ENCODE data around the gene LY6G6D.

The LY6G6D gene, protein sequence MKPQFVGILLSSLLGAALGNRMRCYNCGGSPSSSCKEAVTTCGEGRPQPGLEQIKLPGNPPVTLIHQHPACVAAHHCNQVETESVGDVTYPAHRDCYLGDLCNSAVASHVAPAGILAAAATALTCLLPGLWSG

DNA sequence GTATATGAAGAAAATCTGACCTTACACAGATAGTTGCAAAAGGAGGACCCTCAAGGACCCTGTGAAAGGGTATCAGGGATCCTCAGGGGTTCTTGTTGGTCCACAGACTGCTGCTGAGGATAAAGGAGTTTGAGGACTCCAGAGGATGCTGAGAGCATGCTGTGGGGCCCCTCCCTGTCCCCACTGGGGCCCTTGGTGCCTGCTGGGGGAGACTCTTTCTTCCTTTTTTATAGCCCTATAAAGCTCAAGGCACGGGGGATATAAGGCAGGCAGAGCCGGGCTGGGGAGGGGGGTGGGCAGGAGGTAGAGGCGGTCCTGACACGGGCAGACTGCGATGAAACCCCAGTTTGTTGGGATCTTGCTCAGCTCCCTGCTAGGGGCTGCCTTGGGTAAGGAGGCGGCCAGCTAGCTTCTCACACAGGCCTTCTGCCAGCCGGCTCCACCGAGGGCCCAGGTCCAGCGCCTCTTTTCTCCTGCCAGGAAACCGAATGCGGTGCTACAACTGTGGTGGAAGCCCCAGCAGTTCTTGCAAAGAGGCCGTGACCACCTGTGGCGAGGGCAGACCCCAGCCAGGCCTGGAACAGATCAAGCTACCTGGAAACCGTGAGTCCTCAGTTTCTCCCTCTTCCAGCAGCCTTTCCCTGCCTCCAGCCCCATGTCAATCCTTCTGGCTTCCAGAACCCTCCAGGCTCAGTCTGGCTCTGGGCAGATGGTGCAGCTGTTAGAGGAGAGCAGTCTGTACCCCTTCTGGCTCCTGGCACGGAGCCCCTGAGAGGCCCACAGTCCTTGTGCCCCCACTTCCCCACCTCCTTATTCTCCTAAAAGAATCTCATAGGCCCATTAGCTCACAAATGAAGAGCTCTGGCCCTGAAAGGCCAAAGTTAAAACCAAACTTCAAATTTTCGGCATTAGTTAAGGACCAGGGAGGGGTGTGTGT is at the start of gene LY6G6D:
TSS of gene LY6G6D (plus strand) at position 327 of the 937 bp plus-strand sequence. CDS start at position 335, 8 bp downstream.
- no peak for DNase-seq

DNA sequence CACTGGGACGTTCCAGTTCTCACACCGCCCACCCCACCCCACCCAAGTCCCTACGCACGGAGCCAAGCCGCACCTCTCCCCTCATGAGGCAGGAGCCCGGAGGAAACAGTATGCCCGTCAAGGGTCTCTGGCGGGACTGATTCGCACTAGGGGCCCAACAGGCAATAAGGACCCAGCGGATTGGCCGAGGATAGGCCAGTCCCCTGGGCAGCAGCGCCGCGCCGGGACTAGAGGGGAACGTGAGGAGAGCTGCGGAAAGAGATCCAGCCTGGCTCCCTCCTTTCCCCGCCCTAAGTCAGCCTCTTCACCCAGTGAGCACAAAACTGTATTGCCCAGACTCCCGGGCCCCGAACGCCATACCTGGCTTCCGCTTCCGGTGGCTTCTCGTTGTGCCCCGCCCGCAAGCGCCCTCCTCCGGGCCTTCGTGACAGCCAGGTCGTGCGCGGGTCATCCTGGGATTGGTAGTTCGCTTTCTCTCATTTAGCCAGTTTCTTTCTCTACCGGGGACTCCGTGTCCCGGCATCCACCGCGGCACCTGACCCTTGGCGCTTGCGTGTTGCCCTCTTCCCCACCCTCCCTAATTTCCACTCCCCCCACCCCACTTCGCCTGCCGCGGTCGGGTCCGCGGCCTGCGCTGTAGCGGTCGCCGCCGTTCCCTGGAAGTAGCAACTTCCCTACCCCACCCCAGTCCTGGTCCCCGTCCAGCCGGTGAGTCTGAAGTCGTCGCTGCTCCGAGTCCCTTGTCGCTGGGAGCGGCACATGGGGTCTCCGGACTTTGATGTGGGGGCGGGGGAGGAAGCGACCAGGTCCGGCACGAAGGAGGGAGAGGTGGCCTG is 49.4 kb upstream of the LY6G6D start, which contains the start of gene CSNK2B:
TSS of gene CSNK2B (plus strand) at position 580 of the 836 bp plus-strand sequence. CDS start 752 bp downstream, outside the sequence.
- DNase-seq, result peak; percentile 82 to 100 (median 98)

DNA sequence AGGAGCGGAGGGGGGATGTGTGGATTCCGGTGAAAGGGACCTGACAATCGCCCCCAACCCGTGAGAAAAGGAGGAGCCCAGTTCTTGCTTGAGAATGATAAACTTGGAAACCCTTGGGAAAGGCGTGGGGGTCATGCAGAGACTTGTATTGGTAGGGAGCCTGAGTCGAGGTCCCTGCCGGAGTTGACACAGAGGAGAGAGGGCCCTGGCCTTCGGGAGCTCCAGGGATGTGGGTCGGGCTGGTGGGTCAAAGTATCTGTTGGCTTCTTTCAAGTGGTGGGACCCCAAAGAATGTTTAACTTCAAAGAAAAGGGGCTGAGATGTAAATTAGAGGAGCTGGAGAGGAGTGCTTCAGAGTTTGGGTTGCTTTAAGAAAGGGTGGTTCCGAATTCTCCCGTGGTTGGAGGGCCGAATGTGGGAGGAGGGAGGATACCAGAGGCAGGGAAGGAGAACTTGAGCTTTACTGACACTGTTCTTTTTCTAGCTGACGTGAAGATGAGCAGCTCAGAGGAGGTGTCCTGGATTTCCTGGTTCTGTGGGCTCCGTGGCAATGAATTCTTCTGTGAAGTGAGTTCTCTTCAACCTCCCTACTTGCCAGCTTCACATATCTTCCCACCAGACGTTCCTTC is 48.7 kb upstream of the LY6G6D start:
- DNase-seq, result no peak

DNA sequence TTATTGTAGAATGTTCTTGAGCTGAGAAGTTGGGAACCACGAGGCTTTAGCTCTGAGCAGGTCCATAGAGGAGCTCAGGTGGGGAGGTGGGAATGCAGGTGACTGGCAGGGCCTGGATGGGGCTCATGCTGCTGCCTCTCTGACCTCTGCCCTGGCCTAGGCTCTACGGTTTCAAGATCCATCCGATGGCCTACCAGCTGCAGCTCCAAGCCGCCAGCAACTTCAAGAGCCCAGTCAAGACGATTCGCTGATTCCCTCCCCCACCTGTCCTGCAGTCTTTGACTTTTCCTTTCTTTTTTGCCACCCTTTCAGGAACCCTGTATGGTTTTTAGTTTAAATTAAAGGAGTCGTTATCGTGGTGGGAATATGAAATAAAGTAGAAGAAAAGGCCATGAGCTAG is 45.5 kb upstream of the LY6G6D start, which contains the start of gene LY6G5B:
TSS of gene LY6G5B (plus strand) at position 301 of the 400 bp plus-strand sequence. CDS start 975 bp downstream, outside the sequence.
- DNase-seq, result no peak

DNA sequence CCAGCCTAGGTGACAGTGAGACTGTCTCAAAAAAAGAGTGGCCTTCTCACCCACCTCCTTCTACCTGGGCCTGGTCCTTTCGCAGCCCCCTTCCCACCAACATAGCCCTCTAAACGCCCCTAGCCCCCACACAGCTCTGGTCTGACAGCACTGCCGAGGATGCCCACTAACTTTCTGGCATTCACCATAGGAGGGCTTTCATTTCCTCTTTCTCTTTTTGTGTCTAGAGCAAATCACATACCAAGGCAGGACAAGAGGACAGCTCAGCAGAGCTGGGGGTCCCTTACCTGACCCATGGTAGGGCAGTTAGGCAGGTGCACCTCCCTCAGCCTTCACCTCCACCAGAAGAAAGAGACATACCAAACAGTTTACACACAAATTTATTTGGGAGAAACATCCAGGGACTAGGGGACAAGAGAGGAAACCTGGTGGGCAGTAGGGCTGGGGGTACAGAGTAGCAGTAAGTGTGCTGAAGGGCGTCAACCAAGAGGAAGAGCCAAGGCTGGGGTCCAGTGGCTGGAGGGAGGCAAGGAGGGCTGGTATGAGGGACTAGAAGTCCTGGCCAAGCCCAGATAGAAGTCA is 38.7 kb upstream of the LY6G6D start:
- DNase-seq, result no peak

DNA sequence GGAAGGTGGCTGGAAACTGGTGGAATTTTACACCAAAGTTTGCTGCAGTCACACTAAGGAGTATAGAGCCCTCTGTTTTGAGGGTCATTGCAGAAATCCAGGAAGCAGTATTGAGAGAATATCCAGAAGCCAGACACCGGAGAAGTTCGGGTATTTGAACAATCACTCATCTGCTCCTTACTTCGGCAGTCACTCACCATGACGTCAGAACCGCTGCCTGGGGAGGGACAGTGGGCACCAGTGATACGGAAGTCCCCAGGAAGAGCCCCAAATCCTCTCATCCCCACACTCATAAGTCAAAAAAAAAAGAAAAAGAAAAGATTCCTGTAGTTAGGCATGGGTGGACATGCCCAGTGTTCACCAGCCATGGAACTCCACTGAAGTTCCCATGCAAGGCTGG is 38.2 kb upstream of the LY6G6D start:
- no peak for DNase-seq

DNA sequence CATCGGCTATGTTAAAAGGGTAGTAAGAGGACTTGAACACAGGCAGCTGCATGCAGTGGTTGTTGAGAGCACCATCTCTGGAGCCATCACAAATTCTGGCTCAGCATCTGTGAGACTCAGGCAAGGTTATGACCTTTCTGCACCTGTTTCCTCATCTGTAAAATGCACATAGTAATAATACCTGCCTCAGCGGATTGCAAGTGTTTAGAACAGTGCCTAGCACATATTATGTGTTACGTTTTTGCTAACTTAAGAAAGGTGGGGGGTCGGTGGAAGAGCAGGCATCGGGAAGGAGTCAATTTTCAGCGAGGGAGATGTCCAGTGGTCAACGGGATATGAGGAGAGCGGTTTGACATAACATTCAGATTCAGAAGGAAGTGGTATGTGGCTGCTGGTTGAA is 37.2 kb upstream of the LY6G6D start:
- no peak for DNase-seq

DNA sequence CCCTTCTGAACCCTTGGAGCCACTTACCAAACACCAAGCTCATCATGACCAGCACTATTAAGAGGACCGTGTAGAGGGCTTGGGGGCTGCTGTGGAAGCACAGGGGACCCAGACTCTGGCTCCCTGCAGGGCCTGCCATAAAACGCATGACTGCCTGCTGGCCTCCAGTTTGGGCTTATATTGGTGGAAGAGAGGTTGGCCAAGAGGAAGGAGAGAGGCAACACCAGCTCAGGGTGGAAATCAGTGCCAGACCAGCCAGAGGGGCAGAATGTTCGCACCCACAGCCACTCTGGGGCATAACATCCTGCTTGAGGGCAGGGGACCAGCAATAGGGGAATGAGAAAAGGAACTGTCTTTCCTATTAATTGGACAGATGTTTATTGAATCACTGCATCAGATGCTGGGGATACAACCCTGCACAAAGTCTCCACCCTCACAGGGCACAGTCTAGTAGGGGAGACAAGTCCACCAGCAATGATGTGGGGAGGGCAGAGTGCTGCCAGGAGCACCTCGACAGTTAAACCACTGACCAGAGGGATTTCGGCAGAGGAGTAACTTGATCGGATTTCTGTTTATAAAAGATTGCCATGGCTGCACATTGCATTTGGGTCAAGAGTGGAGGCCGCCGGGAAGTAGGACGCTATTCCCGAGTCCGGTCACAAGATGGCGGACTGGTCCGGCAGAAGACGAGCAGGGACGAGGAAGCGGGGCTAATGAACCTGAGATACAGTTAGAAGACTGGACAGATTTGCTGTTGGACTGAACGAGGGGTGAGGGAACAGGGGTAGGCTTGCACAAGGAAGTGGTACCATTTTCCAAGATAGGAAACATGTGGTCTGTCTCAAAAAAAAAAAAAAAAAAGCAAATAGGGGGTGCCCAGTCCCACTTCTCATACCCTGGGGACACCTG is 34.7 kb upstream of the LY6G6D start, which contains the start of gene LY6G5C:
TSS of gene LY6G5C (minus strand) at position 842 of the 909 bp plus-strand sequence. CDS start at position 148, 694 bp downstream.
- peak in 57 of 58 donors; percentile 7 to 83 (median 60) for DNase-seq

DNA sequence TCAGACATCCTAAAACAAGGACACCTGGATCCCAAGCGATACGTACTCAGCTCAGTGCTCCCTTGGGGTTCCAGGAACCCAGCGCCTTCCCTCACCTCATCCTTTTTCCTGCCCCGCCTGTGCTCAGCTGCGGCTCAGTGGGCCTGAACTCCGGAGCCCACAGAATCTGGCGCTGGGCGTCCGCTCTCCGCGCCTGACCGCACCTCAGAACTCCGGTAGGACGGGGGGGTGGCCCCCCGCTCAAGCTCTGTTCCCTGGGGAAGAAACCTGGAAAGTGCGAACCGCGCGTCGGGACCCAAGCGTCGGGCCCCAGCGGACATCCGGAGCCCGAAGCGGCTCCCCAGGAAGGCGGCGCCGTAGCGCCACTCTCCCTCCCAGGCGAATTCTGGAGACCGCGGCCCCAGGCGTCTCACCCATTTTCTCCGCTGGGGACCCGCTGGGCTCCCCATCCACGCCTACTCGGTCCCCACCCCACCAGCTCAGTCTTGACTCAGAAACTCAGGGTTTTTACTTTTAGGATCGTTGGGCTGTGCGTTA is 33.9 kb upstream of the LY6G6D start:
- DNase-seq, result peak in 23 of 58 donors; percentile 3 to 47 (median 20)

DNA sequence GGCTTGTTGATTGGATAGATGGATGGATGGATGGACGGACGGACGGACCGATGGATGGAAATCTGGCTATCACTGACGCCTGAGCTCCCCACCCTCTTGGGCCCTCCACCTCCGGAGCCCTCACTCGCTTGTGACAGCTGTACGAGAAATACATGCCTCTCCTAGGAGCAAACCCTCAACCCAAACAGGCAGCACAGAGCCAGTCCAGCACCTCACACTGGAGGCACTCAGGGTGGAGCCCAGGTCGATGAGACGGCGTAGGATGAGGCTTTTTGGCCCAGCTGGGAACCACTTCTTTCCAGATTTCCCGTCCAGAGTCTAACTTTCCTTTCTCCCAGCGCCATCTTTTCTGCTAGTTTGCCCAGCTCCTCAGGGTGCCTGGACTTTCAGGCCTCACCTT is 31.6 kb upstream of the LY6G6D start:
- DNase-seq, result no peak

DNA sequence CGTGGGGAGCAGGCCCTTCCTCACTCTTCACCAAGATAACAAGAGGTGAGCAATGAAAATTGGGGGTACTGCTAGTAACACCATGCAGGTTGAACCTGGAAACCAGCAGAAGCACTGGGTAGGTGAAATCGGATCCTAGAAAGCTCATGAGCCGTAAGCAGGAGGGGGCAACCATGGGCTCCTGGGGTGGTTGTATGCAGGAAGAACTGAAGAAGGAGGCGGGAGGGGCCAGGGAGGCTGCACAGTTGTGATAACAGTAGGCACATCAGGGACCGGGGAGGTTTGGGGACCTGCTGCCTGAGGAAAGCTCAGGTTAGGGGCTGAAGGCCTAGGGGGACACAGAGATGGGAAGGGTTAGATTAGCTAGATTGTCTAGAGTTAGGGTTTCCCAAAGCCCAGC is 28.7 kb upstream of the LY6G6D start:
- no peak for DNase-seq

DNA sequence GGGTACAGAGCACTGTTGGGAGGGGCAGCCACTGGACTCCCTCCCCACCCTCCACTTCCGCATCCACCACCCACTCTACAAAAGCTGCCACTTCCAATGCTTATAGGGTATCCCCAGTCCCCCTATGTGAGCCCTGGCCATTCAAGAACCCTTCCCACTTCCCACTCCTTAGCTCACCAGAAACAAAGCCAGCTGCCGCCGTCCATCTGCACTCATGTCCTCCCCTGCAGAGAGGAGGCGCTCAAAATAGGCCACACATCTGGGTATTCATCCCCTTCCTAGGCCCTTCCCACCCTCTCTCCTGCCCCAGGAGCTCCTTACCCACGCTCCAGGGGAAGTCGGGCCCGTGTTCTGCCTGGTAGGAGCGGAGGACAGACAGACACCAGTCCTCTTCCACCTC is 27.8 kb upstream of the LY6G6D start:
- no peak for DNase-seq

DNA sequence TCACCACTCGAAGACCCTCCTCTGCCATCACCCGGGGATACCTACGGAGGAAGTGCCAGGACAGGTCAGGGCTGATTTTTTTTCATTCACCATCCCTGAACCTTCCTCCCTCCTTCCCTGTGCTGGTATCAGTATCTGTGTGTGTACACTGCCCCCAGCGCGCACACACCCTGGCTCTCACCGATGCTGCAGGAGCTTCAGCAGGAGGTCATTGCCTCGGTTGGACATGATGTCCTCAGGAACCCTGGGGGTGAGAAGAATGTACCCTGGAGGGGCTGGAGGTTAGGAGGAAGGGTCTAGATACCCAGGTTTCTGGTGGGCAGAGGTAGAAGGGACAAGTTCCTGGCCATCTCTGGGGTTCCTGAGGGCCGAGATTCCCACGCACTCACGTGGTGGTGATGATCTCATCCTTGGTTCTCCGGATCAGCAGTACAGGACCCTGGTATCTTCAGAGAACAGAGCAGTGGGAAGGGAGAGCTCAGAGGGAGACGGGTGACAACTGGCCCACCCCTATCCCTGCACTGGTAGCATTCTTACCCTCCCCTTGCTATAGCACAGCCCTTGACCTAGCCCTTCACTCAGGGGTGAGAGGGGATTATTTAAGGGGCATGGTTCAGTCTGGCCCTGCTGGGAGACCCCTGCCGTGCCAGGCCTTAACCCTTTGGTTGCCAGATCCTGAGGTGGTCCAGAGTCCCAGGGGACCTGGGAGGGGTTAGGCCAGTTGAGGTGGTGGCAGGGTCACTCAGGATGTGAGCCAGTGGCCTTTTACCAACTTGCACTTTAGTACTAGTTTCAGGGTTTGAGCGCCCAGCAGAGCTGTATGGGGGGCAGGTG is 27.1 kb upstream of the LY6G6D start:
- no peak for DNase-seq

DNA sequence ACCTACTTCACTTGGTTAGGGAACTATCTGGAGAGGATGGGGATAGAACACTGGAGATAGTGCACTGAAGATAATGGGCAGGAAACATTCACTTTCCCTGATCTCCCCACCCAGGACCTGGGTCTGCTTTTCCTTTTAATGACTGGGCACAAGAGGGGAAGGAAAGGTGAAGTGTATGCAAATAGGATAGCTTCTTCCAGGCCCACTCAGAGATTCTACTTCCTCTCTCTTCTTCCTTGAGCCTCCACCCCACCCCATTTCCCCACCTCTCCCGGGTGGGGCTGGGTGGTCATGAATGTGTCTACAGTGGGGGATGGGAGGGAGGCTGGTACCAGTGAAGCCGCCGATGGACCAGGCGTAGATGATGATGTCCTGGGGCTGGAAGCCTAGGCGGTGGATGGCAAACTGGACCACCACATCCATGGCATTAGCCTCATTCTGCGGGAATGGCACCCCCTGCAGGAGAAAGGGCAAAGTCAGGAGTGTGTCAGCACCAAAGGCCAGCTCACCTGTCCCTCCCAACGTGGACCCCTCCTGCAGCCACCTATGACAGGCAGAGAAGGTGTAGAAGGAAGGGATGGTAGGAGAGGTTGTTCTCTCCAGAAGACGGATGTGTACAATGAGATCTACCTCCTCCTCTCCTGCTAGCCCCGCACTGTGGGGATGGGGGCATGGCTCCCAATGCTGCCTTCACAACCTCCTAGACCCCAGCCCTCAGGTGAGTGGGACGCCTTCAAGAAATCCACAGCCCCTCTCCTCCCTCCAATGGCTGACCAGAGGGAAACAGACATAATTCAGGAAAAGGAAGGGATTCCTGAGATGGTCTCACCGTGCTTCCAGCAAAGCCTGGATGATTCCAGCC is 25.7 kb upstream of the LY6G6D start:
- no peak for DNase-seq

DNA sequence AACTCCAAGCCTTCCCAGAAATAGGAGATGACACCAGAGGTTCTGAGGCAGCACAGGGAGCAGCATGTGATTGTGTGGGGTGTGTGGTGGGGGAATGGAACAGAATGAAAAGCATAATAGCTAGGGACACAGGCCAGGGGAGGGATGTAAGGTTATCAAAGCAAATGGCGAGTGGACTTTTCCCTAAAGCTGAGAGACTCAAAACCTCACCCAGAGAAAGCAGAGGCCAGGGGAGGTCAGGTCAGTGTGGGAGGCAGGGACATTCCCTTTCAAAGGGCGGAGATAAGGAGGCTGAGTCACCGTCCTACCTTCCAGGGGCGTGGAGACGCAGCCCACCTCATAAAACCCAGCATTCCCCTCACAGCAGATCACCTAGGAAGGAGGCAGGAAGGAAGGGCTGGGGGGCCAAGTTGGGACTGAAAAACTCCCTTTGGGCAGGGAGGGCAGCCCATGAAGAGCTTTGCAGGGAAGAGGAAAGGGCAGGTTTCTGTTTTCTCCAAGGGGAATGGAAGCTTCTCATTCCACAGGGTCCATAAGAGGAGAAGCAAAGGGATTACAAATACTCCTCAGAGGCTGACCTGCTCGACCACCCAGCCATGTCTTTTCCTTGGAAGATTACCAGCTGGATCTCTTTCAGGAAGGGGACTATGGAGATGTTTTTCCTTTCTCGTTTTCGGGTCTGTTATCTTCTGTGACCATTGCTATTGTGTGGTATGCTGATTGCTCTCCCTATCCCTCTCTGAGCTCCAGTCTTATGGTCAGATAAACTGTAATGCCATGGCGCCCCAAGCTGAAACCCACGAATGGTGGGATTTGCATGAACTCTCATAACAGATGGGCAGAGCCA is 24.7 kb upstream of the LY6G6D start:
- DNase-seq, result no peak

DNA sequence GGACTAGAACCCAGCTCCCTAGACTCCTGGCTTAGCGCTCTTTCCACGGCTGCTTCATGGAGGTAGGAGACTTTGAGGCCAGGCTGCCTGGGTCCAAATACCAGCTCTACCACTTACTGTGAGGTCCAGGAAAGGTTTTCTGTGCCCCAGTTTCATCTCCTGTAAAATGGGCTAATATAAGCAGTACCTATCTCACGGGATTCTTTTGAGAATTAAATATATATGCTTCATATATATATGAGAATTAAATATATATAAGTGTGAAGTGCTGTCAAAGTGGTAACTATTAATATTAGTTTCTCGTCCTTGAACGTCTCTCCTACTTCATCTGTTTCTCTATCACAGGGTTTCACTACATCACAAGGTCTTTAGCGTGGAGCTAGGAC is 24.1 kb upstream of the LY6G6D start:
- DNase-seq, result no peak
